ENCODE measurements around the gene DLL4.

The DLL4 gene

DNA sequence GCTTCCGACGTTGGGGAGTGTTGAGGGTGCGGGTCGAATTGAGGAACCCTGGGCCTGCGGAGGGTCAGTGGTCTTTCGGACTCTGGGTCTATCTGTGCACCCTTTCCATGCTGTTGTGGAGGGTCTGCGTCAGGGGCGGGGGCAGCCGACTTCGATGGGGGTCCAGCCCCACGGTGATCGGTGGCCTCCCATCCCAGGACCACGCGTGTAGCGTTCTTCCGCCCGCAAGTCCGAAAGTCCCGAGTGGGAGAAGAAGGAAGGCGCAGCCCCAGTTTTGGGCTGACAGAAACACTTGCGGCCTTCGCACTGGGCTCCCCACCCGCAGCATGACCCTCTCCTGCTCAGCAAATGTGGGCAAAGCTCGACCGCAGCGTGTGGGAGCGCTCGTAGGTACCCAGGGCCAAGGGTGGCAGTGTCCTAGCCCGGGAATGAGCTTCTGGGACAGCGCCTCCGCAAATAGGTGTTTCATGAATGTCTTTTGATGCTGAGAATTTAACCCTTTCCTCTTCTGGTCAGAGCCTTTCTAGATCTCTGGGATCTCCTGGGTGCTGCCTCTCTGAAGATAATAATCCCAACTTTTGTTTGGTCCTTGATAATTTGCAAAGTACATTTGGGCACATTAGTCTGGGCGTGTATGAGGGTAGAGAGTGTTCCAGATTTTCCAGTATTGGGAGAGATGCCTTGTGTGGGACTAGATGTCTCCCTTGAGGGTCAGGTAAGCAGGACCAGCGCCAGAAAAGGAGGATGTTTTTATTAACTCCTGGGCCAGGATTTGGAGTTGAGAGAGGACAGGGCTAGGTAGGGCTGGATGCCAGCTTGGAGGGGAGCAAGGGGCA lies 2.3 kb upstream of the DLL4 start:
- DNase-seq (ENCODE audit: low read depth in 1 of 2, low spot score in 1 of 2) = no peak

DNA sequence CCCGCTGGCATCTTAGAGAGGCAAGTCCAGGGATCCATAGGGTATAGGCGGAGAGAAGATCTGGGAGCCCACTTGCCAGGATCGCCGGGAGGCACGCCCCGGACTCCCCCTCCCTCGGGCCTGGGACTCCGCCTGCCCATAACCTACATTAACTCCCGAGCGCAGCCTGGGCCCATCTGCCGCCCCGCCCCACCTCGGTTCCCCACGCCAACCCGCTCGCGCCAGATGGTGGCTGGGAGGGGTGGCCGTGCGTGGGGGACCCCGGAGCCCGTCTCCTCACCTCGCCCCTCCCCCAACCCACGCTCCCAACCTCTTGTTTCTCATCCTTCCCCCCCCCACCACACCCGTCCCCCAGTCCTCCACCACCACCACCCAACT lies 1.7 kb upstream of the DLL4 start:
- DNase-seq (ENCODE audit: low read depth in 1 of 2, low spot score in 1 of 2) = no peak

DNA sequence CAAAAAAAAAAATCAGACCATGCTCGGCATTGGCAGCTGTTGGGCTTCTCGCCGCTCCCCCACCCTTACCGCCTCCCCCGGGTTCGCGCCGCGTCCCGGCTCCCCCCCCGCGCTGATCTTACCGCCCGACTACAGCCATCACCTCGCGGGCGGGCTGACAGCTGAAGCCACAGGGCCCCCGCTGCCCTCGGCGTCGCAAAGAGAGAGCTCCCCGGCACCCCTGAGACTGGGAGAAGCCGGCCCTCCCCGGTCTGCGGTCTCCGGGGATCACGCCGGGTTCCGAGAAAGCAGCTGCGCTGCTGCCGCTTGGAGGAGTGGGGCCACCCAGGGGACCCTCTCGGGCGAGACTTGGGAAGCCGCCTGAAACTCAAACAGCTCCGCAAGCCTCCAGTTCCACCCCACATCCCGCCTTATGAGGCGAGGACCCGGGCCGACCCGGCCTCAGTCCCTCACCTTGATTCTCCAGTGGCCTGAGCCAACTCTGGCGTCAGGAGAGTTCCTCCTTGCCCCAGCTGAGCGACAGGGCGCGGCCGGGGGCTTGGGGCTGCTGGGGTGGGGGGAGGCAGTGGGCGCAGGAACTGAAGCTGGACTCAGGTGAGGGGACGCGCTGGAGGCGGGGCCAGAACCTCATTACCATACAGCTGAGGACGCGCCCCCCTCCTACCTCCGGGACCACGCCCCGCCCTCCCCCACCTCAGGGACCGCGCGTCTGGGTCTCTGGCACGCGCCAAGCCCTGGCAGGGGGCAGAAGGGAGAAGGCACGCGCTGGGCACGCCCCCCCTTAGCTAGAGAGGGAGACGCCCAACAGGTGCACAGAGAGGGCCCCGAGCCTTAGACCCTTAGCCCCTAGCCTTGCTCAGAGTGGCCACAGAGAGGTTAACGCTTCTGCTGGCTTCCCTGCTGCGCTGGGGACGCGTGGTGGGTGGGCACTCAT lies 1.0 kb upstream of the DLL4 start:
- DNase-seq (ENCODE audit: low read depth in 1 of 2, low spot score in 1 of 2) = no peak

DNA sequence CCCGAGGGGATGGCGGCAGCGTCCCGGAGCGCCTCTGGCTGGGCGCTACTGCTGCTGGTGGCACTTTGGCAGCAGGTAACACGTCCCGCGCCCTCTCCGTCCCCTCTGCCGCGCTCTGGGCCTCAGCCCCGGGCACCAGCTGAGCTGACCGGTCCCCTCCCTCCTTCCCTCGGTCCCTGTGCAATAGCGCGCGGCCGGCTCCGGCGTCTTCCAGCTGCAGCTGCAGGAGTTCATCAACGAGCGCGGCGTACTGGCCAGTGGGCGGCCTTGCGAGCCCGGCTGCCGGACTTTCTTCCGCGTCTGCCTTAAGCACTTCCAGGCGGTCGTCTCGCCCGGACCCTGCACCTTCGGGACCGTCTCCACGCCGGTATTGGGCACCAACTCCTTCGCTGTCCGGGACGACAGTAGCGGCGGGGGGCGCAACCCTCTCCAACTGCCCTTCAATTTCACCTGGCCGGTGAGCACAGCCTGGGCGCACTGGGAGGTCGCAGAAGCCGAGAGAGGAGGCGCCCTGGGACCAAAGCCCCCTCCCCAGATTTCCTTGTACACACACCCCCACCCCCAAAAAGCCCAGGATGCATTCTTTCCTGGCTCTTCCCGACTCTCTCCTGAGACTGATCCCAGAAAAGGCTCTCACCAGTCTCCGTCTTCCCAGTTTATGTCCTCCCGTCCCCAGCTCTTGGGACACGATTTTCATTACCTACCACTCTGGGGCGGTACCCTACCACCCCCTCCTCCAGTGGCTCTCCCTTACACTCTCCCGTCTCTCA lies 705 bp downstream of the DLL4 start:
- DNase-seq (ENCODE audit: low read depth in 1 of 2, low spot score in 1 of 2) = no peak

DNA sequence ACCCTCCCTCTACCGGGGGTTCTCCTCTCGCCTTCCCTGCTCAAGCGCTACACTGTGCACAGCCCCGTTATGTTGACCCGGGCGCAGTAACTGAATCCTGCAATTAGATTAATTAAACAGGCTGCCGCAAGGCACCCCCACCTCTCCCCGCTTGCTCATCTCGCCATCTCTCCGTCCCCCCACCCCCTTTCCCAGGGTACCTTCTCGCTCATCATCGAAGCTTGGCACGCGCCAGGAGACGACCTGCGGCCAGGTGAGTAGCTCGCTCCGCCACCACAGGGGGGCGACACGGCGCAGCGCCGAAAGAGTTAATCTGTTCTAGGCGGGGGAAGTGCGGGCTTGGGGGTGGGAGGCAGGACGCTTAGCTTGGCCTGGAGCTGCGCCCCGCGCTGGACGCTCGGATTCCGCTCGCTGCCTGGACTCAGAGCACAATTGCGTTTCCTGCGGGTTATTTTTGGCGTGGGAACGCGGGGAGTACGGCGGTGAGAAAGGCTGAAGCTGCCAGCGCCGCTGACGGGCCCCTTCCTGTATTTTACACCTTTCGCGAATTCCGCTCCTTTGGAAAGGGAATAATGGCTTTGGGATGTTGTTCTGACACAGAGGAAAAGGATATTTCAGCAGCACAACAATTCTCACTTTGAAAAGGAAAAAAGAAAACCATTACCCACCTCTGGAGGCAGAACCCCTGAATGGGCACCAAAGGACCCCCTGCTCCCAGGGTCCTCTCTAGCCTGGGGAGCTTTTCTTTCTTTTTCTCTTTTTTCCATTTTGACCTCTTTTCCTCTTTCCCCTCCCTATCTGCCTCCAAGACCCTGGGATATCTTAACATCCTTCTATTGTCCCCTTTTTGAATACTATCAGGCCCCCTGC lies 1.5 kb downstream of the DLL4 start:
- DNase-seq (ENCODE audit: low read depth in 1 of 2, low spot score in 1 of 2) = no peak

DNA sequence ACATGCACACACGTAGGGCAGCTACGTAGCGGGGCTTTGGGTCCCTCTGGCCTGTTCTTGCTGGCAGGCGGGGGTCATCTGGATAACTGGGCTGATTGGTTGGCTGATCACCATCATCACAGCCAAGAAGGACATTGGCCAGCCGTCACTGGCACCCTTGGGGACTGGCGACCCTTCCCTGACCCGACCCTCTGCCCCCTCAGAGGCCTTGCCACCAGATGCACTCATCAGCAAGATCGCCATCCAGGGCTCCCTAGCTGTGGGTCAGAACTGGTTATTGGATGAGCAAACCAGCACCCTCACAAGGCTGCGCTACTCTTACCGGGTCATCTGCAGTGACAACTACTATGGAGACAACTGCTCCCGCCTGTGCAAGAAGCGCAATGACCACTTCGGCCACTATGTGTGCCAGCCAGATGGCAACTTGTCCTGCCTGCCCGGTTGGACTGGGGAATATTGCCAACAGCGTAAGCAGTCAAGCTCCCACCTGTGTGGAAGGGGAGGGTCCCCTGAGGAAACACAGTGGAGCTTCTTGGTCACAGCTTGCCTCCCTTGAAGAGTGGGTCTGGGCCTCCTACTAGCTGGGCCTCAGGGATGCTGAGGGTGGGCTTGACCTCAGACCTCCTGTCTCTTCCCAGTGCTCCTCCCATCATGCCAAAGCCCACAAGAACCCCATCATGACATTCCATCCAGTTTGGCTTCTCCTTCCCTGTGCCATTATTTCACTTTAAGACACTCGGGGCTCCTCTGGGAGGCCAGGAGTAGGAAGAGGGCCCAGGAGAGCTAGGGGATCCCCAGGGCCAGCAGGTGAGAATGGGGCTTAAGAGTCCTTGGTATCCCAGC lies 2.4 kb downstream of the DLL4 start:
- no peak for DNase-seq (ENCODE audit: low read depth in 1 of 2, low spot score in 1 of 2)

DNA sequence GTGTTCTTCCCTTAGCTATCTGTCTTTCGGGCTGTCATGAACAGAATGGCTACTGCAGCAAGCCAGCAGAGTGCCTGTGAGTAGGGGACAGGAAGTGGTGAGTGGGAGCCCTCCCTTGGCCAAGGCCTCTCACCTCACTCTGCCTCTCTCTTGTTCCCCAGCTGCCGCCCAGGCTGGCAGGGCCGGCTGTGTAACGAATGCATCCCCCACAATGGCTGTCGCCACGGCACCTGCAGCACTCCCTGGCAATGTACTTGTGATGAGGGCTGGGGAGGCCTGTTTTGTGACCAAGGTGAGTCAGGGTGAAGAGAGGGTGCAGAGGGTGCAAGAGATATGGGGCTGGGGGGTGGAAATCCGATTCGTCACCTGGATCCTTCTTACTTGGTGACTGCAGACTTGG lies 3.0 kb downstream of the DLL4 start:
- no peak for DNase-seq (ENCODE audit: low read depth in 1 of 2, low spot score in 1 of 2)

DNA sequence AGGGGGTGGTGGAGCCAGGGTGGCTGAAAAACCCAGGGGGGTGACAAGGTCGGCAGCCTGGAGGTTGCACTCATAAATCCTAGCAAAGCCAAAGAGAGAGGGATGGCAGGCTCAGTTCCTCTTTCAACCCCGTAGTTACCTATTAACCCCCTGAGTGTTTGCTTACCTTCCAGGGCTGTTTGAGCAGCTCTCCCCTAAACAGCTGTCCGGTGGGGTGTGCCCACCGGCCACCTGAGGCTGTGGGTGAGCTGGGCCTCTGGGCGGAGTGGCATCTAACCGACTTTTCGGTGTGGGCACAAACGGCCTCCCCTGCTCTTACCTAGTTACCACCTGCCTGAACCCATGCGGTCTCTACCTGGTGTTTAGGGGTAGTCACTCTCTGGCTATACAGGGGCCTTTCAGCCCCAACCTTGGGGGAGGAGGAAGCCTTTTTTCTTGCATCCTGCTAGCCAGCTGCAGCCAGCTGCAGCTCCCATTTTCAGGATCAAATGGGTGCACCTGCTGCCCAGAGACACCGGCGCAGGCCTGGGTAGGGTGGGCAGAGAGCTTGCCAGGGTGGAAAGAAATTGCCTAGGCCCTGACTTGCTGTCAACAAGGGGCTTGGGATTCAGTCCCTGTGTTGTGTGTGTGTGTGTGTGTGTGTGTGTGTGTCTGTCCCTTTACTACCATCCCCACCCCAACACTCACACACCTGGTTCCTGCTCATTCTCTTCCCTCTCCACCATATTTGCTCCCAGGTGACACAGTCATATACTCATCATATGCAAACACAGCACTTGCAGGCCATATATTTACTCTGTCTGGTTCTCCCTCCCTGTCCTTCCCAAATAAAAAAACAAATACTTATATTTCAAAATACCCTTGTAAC lies 3.7 kb downstream of the DLL4 start:
- DNase-seq (ENCODE audit: low read depth in 1 of 2, low spot score in 1 of 2) = no peak

DNA sequence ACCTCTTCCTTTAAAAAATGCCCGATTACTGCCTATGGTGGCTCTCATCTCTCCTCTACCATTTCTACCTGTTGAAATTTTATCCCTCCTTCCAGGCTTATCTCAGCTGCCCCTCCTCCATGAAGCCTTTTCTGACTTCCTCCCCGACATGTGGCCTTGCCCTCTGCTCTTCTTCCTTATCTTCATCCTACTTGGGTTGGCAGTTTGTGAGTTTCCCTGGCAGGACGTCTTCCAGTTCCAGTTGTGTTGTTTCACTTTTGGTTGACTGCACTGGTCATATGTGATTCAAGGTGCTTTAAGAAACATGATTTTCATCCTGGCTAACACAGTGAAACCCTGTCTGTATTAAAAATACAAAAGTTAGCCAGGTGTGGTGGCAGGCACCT lies 4.4 kb downstream of the DLL4 start:
- DNase-seq (ENCODE audit: low read depth in 1 of 2, low spot score in 1 of 2) = no peak

DNA sequence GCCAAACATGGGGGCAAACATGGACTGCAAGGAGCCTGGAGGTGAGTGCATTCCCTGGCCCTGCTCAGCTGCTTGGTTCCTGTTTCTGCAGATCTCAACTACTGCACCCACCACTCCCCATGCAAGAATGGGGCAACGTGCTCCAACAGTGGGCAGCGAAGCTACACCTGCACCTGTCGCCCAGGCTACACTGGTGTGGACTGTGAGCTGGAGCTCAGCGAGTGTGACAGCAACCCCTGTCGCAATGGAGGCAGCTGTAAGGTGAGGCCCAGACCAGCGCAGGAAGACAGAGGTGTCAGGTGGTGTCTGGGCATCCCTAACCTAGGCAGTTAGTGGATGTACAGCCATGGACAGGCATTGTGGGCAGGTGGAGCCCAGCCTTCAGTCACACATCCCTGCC lies 5.3 kb downstream of the DLL4 start:
- DNase-seq (ENCODE audit: low read depth in 1 of 2, low spot score in 1 of 2) = no peak

DNA sequence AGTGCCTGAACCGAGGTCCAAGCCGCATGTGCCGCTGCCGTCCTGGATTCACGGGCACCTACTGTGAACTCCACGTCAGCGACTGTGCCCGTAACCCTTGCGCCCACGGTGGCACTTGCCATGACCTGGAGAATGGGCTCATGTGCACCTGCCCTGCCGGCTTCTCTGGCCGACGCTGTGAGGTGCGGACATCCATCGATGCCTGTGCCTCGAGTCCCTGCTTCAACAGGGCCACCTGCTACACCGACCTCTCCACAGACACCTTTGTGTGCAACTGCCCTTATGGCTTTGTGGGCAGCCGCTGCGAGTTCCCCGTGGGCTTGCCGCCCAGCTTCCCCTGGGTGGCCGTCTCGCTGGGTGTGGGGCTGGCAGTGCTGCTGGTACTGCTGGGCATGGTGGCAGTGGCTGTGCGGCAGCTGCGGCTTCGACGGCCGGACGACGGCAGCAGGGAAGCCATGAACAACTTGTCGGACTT lies 7.1 kb downstream of the DLL4 start:
- DNase-seq (ENCODE audit: low read depth in 1 of 2, low spot score in 1 of 2) = no peak

DNA sequence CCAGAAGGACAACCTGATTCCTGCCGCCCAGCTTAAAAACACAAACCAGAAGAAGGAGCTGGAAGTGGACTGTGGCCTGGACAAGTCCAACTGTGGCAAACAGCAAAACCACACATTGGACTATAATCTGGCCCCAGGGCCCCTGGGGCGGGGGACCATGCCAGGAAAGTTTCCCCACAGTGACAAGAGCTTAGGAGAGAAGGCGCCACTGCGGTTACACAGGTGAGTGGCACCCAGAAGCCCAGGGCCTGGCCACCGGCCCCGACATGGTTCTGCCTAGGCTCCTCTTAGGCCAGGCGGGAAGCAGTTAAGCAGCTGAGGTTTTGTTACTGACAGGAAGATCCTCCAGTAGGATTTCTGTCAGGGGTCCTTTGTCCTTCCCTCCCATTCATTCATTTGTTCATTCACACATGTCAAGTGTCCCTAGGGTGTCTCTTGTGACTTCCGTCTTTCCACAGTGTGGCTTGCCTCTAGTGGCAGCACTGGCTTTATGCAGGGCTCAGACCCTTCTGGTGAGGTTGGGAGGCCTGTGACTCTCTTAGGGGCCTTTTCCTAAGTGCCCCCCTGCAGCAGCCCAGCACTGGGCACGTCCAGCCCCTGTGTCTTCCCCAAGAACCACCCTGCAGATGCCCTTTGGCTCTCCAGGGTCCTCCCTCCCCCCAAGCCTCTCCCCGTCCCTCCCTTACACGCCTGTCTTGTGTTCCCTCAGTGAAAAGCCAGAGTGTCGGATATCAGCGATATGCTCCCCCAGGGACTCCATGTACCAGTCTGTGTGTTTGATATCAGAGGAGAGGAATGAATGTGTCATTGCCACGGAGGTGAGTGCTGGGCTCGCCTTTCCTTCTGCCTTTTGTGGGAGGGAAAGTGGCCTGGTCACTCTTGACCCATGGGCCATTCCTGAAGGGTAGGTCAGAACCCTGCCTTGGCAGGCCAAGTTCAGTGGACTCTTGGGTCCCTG lies 7.8 kb downstream of the DLL4 start:
- DNase-seq (ENCODE audit: low read depth in 1 of 2, low spot score in 1 of 2) = no peak

DNA sequence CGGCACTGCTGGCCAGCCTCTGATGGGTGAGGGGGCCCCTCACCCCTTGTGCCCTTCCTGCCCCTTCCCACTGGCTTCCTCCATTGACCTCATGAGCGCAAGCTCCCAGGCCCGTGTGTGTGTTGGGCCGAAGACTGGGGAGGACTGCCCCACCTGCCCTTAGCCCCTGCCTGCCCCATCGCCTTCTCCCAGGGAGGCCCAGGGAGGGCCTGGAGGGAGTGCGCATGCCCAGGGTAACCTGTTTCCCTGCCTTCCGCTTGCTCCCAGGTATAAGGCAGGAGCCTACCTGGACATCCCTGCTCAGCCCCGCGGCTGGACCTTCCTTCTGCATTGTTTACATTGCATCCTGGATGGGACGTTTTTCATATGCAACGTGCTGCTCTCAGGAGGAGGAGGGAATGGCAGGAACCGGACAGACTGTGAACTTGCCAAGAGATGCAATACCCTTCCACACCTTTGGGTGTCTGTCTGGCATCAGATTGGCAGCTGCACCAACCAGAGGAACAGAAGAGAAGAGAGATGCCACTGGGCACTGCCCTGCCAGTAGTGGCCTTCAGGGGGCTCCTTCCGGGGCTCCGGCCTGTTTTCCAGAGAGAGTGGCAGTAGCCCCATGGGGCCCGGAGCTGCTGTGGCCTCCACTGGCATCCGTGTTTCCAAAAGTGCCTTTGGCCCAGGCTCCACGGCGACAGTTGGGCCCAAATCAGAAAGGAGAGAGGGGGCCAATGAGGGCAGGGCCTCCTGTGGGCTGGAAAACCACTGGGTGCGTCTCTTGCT lies 8.8 kb downstream of the DLL4 start:
- DNase-seq (ENCODE audit: low read depth in 1 of 2, low spot score in 1 of 2) = no peak

DNA sequence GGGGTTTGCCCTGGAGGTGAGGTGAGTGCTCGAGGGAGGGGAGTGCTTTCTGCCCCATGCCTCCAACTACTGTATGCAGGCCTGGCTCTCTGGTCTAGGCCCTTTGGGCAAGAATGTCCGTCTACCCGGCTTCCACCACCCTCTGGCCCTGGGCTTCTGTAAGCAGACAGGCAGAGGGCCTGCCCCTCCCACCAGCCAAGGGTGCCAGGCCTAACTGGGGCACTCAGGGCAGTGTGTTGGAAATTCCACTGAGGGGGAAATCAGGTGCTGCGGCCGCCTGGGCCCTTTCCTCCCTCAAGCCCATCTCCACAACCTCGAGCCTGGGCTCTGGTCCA lies 9.4 kb downstream of the DLL4 start:
- no peak for DNase-seq (ENCODE audit: low read depth in 1 of 2, low spot score in 1 of 2)

DNA sequence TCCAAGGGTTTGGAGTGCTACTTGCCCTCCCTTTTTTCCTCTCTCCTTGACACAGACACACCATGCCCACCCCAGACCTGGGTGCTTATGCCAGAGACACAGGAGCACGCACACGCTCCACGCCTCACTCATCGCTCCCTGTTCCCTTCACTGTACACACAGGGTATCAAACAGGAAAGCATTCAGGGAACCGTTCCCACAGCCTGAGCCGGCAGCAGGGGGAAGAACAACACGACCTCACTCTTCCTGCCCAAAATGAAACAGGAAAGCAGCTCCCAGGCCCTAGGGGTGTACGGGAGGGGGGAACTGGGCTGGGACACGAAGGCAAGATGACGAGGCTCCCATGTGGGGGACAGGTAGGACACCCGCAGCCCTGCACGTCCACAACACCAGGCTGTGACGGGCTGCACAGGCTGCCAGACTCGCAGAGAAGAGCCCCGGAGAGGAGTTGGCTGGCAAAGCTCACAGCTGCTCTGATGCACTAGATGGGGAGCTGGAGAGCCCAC lies 11.2 kb downstream of the DLL4 start:
- no peak for DNase-seq (ENCODE audit: low read depth in 1 of 2, low spot score in 1 of 2)

DNA sequence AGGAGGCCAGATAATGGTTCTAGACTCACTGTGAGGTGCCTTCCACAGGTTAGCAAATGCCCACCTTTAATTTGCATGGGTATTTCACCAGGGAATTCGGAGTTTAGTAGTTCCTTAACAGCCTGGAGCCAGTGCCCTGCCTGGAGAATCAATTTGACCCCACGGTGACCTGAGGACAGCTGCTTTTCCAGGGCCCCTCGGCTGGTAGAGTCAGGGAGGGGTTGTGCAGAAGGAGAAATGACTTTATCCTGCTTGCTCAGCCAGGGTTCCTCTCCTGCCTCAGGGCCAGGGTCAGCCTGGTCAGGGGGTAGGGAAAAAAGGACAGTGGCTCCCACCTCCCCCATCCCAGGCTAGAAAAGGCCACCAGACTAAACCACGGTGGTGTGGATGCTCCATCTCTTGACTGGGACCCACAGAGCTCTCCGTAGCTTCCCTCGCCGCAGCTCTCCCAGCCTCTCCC lies 12.0 kb downstream of the DLL4 start:
- DNase-seq (ENCODE audit: low read depth in 1 of 2, low spot score in 1 of 2) = no peak
